ENCODE results near the gene MAP3K13. TPM values are rescaled to one million over a fixed set of nuclear protein-coding genes. Genes with fewer than 3 reads are reported as not detected.

The MAP3K13 gene
- total and polyA plus RNA-seq, 2 of the 13 experiments (the other 11 are each of a cell fraction or from before 2014, with no cell fraction given) = 24.2 to 26.5 TPM

DNA sequence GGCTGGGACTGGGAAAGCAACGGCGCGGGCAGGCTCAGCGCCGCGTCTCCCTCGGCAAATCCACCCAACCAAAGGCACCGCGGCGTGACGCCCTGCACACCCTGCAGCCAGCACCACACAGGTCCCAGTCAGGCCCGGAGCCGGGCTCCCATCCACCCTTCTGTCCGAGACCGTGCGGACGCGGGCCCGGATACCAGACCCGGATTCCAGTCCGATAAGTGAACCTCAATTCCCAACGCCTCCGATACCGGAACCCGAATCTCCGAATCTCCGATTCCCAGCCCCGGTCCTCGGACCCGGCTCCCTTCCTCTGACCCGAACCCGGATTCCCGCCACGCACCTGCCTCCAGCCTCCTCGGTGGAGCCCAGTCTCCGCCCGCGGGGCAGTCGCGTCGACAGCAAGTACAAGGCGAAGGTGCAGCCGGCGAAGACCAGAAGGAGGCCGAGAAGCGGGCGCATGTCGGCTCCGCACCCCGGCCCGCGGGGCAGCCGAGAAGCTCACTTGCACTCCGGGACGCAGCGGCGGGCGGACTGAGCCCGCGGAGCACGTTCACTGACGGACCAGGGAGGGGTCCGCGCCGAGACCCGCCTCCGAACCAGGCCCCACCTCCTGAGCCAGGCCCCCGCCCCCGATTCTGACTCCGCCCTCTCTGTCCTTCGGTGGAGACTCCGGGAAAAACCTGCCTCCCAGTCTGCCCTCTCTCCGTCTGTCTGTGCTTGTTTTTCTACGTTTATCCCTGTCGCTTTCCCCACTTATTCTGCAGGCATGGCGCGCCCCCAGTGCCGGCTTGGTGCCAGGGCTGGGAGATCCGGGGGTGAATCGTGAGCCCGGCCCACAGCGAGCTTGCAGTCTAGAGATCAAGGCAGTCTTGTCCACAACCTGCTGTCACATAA is 135.8 kb downstream of the MAP3K13 start, which contains the start of gene TMEM41A (continued):
- TF ChIP-seq, protein P1, sequence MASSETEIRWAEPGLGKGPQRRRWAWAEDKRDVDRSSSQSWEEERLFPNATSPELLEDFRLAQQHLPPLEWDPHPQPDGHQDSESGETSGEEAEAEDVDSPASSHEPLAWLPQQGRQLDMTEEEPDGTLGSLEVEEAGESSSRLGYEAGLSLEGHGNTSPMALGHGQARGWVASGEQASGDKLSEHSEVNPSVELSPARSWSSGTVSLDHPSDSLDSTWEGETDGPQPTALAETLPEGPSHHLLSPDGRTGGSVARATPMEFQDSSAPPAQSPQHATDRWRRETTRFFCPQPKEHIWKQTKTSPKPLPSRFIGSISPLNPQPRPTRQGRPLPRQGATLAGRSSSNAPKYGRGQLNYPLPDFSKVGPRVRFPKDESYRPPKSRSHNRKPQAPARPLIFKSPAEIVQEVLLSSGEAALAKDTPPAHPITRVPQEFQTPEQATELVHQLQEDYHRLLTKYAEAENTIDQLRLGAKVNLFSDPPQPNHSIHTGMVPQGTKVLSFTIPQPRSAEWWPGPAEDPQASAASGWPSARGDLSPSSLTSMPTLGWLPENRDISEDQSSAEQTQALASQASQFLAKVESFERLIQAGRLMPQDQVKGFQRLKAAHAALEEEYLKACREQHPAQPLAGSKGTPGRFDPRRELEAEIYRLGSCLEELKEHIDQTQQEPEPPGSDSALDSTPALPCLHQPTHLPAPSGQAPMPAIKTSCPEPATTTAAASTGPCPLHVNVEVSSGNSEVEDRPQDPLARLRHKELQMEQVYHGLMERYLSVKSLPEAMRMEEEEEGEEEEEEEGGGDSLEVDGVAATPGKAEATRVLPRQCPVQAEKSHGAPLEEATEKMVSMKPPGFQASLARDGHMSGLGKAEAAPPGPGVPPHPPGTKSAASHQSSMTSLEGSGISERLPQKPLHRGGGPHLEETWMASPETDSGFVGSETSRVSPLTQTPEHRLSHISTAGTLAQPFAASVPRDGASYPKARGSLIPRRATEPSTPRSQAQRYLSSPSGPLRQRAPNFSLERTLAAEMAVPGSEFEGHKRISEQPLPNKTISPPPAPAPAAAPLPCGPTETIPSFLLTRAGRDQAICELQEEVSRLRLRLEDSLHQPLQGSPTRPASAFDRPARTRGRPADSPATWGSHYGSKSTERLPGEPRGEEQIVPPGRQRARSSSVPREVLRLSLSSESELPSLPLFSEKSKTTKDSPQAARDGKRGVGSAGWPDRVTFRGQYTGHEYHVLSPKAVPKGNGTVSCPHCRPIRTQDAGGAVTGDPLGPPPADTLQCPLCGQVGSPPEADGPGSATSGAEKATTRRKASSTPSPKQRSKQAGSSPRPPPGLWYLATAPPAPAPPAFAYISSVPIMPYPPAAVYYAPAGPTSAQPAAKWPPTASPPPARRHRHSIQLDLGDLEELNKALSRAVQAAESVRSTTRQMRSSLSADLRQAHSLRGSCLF (CRISPR knock-in tag; IDR thresholded peaks at IDR 0.05; ENCODE audit: borderline replicate concordance) = peak; percentile 16; the same call in 1 of the 2 replicates
- TF ChIP-seq ZNF235 (CRISPR knock-in tag; IDR thresholded peaks at IDR 0.05; ENCODE audit: borderline replicate concordance) (peak; percentile 44; the same call in 1 of the 2 replicates), ZNF121 (CRISPR knock-in tag; IDR thresholded peaks at IDR 0.05) (peak; percentile 55; the same call in 1 of the 2 replicates), TBX3 (IDR thresholded peaks at IDR 0.05; ENCODE audit: borderline replicate concordance) (0 out of 2 replicates have a peak, but pooled peaks have one; percentile 22), MED8 (CRISPR knock-in tag; IDR thresholded peaks at IDR 0.05; ENCODE audit: insufficient replicate concordance) (no peak), TOE1 (CRISPR knock-in tag; IDR thresholded peaks at IDR 0.05) (peak; percentile 82), ERF (CRISPR knock-in tag; IDR thresholded peaks at IDR 0.05) (peak; percentile 84), KLF6 (CRISPR knock-in tag; IDR thresholded peaks at IDR 0.05) (peak; percentile 82; the same call in 1 of the 2 replicates), U2AF1 (optimal IDR thresholded peaks at IDR 0.05; ENCODE audit: low read depth, low read length) (peak; percentile 95), ZNF878 (CRISPR knock-in tag; IDR thresholded peaks at IDR 0.05) (0 out of 2 replicates have a peak, but pooled peaks have one; percentile 59), ZNF766 (CRISPR knock-in tag; IDR thresholded peaks at IDR 0.05; ENCODE audit: borderline replicate concordance) (peak; percentile 60; the same call in 1 of the 2 replicates), ZNF333 (CRISPR knock-in tag; IDR thresholded peaks at IDR 0.05; ENCODE audit: borderline replicate concordance) (no peak), ZNF34 (CRISPR knock-in tag; IDR thresholded peaks at IDR 0.05; ENCODE audit: borderline replicate concordance) (peak; percentile 83; the same call in 1 of the 2 replicates), MAF1 (CRISPR knock-in tag; IDR thresholded peaks at IDR 0.05; ENCODE audit: borderline replicate concordance) (peak; percentile 91; the same call in 1 of the 2 replicates), PBX2 (CRISPR knock-in tag; IDR thresholded peaks at IDR 0.05) (no peak), AKAP8 (CRISPR knock-in tag; IDR thresholded peaks at IDR 0.05) (peak; percentile 89), NCOR1 (IDR thresholded peaks at IDR 0.05; ENCODE audit: borderline replicate concordance, low read length) (peak; percentile 43; the same call in 1 of the 2 replicates), MEF2D (CRISPR knock-in tag; IDR thresholded peaks at IDR 0.05) (no peak; the same call in 1 of the 2 replicates), THRA (CRISPR knock-in tag; IDR thresholded peaks at IDR 0.05; ENCODE audit: borderline replicate concordance) (peak; percentile 69; the same call in 1 of the 2 replicates), ZNF691 (CRISPR knock-in tag; IDR thresholded peaks at IDR 0.05; ENCODE audit: borderline replicate concordance, low read depth) (peak; percentile 92)

All from HepG2 (cell line).